HTR-8/SVneo (cell line): ENCODE data around the gene RAB40B.
A peak's percentile ranks its signal among the peaks of the same experiment; 100 is the strongest.
"Not testable (repeated sequence)": the region's sequence is repeated elsewhere in the genome, so short reads cannot be mapped to it uniquely, and the experiment has no call there.

Experiments
- DNase-seq: peaks from one replicate; pipeline ENCODE4 v3.0.0; 2011; ENCODE audit warnings: low spot score, mixed read lengths; ENCODE audit not compliant: insufficient read length
- FAIRE-seq: peaks from 2 replicates; lab custom pipeline; 2011; peaks lifted over from hg19 to GRCh38; lab: Jason Lieb, UNC

The RAB40B gene

DNA sequence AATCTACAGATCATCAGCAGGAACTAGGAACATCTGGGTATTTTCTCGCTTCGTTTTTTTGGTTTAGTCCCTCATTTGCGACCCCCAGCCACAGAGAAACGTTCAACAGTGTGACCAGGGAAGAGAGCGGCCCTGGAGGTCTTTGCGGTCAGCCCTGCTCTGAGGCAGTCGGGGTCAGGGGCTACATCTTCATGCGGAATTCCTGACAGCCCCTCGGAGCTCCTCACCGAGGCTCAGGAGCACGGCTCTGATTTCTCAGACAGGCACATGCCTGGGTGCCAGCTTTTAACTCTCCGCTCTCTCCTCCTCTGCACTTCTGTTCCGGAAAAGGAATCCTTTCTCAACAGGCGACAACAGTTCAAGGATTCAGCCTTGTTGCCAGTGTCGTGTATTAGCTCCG is 42.2 kb downstream of the RAB40B start:
- DNase-seq: no peak
- no peak for FAIRE-seq

DNA sequence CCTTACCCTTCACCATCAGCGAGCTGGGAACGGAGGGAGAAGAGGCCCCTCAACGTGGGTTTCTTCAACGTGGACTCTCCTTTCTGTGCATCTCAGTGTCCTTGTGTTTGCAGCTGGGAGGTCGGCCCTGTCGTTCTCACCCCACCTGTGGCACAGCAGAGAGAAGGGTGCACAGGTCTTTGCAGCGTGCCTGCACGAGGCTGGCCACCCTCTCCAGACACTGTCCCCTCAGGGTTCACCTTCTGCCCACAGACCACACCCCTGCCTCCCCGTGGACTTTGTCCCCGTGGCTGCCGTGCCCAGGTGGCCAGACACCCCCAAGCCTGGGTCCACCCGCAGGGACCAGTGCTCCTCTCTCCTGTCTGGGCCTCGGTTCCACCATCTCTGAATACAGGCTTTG is 43.0 kb downstream of the RAB40B start:
- FAIRE-seq: no peak

DNA sequence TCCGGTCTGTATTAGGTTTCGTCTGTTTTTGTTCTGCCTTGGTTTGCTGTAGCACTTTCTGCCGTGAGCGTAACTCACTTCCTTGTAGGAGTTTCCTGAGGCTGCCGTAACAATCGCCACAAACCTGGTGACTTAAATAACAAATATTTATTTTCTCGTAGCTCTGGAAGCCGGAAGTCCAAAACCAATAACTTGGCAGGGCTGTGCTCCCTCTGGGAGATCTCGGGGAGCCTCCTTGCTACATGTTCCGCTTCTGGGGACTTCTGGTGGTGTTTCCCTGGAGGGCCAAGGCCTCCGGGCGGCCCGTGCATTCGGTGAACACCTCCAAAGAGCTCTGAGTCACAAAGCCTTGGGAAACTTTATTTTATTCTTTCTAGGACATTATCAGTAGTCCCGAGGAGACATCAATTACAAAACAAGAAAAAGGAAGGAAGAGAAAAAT is 43.4 kb downstream of the RAB40B start:
- DNase-seq (no peak), FAIRE-seq (no peak)

More for the DNA sequence above, 43.0 kb downstream of the RAB40B start:
- DNase-seq: no peak

DNA sequence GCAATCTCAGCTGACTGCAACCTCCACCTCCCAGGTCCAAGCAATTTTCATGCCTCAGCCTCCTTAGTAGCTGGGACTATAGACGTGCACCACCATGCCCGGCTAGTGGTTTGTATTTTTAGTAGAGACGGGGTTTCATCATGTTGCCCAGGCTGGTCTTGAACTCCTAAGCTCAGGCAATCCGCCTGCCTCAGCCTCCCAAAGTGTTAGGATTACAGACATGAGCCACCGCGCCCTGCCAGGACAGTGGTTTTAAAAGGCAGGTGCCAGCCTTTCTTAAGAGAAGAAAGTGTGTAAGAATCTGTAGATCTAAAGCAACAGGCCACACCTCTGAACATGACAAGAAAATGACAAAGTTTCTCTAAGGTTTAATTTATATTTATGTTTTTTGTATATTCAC is 43.9 kb downstream of the RAB40B start:
- not testable (repeated sequence) for DNase-seq, FAIRE-seq

DNA sequence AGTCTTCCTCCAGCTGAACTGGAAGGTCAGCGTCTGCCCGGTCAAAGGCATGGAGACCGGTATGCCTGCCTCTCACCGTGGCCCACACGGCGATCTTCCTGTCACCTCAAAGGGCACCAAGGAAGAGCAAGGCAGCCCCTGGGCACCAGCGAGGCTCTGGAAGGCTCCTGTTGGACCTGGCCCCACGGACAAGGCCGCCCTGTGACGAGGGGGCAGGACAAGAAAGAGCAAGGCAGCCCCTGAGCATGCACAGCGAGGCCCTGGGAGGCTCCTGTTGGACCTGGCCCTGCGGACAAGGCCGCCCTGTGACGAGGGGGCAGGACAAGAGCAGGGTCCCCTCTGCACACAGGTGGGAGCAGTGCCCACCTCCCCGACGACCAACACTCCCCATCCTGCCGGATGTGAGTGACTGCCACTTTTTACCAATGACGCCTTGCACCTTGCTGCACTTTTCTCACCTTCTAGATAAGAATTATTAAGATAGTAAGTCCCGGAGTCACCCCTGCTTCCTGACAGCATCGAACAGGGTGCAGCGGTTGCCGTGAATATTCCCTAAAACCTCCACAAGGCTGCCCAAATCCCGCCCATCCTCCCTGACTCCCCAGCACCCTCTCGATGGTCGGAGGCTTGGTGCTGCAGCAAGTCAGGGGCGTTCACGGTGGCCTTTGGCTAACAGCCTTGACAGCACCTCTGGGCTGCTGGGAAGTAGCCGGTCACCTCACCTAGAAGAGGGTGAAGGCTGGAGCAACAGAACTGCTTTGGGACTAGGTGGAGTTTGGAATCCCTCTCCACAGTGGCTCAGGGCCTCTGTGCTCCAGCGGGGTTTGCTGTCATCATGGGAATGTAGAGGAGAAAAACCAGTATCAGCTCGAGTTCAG is 44.6 kb downstream of the RAB40B start:
- no peak for FAIRE-seq
- DNase-seq: no peak

DNA sequence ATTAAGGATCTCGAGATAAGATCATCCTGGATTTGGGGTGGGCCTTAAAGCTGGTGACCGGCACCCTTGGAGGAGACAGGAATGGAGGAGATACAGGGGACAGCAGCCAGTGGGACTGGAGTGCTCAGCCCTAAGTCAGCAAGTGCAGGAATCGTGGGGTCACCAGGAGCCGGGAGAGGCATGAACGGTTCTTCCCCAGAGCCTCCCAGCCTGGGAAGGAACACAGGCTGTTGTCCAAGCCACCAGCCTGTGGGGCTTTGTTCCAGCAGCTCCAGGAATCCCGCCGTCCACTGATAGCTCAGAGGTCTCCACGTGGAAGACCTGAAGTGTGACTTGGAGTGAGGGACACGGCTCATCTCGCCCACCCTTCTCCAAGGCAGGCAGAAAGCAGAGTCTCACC is 47.8 kb downstream of the RAB40B start:
- DNase-seq: no peak
- no peak for FAIRE-seq

DNA sequence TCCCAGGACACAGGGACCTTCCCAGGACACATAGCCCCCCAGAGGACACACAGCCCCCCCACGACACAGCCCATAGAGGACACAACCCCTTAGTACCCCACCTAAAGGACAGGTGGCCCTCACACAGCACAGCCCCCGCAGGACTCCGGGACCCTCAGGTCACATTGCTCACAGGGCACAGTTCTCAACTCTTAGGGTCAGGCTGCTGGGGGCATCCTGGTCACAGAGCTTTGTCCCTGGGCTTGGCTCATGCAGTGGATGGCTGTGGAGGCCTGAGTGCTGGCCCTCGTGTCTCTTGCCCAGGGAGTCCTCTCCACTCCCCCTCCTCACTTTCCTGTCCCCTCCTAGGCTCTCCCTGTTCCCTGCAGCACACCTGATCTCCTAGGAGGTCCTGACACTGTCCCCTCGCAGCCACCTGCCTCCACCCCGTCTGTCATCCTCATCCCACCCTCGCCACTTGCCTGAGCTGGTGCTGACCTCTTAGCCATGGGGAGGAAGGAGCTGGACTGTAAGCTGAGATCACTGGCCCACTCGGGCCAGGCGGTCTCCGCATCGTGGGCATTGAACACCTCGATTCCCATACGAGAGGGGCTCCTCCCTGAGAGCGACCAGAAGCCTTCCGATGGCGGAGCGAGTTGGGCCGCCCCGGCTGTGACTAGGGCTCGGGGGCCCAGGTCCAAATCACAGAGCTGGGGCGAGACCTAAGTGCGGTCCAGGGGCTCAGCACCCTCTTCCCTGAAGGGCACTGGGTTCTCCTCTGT is 48.8 kb downstream of the RAB40B start:
- FAIRE-seq (no peak), DNase-seq (no peak)

DNA sequence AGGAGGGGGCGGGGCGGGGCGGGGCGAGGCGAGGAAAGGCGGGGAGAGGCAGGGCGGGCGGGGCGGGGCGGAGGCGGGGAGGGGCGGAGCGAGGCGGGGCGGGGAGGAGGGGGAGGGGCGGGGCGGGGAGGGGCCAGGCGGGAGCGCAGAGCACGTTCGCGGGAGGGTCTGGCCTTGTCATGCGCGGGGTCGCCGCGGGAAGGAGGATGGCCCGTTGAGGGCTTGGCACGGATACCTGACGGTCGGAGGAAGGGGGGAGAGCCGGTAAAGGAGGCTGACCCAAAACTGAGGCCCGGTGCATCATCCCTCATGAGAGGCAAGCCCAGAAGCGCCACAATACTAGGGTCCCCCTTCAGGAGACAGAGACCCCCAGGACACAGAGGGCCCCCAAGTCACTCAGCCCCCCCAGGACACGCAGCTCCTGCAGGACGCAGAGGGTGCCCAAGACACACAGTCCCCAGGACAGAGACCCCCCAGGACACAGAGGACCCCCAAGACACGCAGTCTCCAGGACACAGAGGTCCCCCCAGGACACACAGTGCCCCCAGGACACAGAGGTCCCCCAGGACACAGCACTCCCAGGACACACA is 49.7 kb downstream of the RAB40B start:
- no peak for FAIRE-seq
- DNase-seq: peak; percentile 53

DNA sequence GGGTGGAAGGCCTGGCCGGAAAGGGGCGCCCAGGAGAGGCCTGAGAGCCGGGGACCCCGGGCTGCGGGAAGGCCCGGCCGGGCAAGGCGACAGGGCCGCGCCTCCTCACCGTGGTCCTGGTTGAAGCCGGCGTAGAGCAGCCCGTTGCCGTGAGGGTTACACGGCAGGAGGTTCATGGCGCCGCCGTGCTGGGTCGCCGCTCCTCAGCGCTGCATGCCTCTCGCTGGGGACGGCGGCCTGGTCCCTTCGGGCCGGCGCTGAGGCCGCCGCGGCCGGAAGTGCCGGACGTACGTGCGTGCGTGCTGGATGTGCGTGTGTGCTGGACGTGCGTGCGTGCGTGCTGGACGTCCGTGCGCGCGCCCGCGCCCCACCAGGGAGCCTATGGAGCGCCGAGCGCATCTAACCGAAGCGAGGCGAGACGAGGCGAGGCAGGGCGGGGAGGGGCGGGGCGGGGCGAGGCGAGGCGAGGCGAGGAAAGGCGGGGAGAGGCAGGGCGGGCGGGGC is 50.3 kb downstream of the RAB40B start, which contains the start of gene WDR45B:
WDR45B (minus strand) TSS at position 280 of the 504 bp plus-strand sequence; CDS start at position 176, 104 bp downstream.
- peak; percentile 98 for FAIRE-seq
- peak; percentile 95 for DNase-seq

DNA sequence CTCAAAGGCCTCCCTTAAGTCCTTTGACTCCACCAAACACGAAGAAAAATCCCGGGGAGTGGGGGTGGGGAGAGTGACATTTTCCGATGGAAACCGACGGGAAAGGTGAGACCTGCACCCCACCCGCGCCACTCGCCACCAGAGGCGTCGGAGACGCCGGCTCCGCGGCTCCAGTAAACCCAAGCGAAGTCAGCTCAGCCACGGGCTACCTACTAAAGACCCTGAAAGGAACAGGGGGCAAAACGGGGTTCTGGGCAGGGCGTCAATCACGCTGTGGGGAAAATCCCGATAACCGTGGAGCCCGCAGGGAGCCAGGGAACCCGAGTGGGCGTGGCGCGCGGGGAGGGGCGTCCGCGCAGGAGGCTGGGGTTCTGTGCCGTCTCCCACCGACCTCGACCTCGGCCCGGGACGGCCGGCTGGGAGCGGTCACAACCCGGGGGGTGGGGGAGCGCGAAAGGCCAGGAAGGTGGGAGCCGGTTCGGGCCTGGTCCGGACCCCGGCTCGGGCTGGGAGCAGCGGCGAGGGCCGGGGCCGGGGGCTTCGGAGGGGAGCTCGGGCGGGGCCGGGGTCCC is 50.8 kb downstream of the RAB40B start:
- FAIRE-seq: no peak
- DNase-seq: peak; percentile 40

DNA sequence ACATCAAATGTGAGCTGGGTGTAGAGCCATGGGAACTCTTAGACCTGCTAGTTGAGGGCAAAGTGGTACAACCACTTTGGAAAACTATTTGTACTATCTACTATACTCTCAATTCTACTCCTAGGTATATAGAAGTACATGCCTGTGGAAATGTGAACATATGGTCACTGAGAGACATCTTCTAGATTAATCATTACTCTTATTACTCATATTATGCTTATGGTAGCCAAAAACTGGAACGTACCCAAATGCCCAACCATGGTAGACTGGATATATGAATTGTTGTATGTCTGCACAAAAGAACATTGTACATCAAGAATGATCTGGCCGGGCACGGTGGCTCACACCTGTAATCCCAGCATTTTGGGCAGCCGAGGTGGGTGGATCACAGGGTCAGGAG is 53.0 kb downstream of the RAB40B start:
- DNase-seq (no peak), FAIRE-seq (no peak)

DNA sequence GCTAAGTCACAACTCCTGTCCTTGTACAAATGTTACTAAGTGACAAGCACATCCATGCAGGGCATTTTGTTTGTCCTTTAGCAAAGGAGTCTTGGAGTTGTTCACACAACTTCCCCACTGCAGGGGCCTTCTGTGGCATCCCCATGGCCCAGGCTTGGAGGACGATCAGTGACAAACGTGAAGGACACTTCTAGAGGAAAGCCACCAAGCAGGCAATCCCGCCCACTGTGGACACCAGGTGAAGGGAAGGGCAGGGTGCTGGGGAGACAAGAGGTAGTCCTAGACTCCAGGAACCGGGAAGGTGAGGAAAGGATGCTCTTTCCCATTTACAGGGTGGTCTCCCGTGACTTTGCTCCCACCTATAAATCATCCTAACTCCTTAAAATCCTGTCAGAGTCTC is 54.4 kb downstream of the RAB40B start:
- DNase-seq: no peak
- no peak for FAIRE-seq

DNA sequence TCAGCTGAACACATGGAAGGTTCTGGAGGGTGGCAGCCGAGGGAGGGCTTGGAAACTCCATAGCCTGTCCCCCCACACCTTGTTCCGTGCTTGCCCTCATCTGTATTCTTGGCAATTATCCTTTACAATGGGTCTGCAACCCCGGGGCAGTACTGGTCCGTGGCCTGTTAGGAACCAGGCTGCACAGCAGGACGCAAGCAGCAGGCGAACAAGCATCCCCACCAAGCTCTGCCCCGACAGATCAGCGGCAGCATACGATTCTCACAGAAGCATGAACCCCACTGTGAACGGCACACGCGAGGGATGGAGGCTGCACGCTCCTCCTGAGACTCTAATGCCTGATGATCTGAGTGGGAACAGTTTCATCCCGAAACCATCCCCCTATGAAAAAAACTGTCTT is 56.5 kb downstream of the RAB40B start:
- no peak for FAIRE-seq
- DNase-seq: no peak

DNA sequence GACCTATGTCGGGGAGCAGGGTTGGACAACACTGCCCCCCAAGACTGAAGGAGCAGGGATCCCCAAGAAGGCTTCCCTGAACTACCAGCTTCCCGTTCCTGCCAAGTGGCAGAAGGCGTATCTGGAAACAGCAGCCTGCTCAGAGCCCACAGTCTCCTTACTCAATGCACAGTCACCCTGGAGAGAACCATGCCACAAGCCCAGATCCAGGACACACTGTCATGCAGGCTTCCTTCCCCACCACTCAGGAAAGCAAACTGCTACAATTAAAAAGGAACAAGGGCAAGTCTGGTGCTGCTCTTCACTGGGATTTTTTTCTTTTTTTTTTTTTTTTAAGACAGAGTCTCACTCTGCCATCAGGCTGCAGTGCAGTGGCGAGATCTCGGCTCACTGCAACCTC is 58.5 kb downstream of the RAB40B start:
- DNase-seq: no peak
- FAIRE-seq: no peak

DNA sequence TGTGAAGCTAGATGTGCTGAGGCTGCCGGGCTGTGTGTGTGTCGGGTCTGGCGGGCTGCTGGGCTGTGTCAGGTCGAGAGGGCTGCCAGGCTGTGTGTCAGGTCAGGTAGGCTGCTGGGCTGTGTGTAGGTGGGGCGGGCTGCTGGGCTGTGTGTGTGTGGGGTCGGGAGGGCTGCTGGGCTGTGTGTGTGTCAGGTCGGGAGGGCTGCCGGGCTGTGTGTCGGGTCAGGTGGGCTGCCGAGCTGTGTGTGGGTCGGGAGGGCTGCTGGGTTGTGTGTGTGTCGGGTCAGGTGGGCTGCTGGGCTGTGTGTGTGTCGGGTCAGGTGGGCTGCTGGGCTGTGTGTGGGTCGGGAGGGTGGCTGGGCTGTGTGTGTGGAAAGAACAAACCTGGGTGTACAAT is 58.9 kb downstream of the RAB40B start:
- FAIRE-seq (peak; percentile 20), DNase-seq (no peak)

DNA sequence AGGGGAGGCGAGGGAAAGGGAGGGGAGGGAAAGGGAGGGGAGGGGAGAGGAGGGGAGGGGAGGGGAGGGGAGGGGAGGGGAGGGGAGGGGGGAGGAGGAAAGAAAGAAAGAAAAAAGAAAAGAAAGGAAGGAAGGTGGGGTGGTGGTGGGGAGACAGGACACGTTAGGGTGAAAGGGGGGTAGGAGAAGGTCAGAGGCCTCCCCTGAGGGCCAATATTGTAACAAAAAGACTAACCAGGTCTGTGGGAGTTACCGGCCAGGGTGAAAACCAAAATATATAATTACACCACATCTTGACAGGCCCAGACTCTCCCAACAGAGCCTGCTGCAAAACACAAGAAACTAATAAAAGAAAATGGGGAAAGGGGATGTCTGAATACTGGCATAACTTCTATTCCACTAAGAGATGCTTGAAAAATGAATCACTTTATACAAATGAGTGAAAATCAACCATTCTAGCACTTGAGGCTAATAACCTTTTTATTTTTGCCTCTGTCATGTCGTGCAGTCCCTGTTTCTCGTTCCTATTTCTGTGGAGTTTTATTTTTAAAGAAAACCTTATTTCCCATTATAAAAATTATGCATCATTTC is 60.2 kb downstream of the RAB40B start:
- FAIRE-seq: no peak
- DNase-seq: no peak

DNA sequence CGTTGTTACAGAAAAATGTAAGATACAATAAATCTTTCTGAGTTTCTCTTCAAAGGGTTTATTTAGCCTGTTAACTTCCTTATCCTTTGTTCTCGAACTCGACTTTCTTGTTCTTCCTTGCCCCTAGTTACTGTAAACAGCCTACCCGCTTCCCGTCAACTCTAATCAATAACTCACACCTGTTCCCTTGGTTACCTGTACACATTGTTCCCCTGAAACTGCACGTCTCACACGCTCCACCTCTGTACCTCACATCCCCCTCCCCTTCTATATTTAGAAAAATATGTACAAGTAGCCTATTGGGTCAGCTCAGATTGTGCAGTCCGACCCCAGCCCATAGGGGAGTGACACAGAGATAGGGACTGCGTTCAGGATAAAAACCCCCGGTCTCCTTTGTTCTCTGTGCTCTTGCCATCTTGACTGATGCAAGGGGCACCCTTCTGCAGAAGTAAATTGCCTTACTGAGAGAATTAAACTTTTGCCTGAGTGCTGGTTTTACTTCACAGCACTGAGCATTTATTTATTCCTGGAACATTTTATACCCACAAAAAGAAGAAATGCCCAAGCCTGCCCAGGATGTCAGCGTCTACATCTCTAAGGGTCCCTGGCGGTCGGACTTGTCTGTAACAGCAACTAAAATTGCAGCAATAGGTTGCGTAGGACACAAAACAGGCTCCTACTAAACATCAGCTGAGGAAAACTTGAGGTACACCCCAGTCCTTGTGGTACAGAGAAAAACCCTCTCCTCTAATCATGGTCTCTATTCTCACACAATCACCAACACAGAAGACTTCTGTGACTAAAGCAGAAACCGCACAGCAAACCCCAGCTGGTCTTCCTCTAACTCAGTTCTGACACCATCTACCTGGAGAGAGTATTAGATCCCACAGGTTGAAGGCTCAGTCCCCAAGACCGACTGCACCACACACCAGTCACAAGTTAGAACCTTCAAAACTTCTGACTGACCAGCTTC is 61.6 kb downstream of the RAB40B start:
- DNase-seq (no peak), FAIRE-seq (no peak)

DNA sequence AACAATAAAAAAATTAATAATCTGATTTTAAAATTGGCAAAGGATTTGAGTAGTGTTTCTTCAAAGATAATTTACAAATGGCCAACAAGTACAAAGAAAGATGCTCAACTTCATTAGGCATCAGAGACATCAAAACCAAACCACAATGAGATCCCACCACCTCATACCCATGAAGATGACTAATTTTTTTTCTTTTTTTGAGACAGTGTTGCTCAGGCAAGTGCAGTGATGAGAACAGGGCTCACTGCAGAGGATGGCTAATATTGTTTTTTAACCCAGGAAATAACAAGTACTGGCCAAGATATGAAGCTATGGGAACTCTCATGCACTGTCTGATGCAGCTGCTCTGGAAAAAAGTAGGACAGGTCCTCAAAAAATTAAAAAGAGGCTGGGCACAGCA is 65.2 kb downstream of the RAB40B start:
- no peak for FAIRE-seq

DNA sequence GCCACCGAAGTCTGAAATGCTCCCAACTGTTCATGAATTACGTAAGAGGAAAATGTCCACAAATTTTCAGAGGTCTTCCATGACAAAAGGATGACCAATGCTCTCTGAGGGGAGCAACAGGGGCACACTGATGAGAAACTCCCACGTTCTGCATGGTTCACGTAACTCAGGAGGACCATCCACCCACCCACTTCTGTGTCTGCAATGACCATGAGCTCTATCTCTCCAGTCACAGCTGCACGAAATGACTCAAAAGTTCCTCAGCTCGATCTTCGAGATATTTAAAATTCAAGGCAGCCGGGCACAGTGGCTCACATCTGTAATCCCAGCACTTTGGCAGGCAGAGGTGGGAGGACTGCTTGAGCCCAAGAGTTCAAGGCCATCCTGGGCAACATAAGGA is 66.0 kb downstream of the RAB40B start:
- DNase-seq (no peak), FAIRE-seq (no peak)

More for the DNA sequence above, 65.2 kb downstream of the RAB40B start:
- DNase-seq: no peak
